EH (cell line): ENCODE data around the gene CDH5.

Source experiments
- DNase-seq: peaks from one replicate; pipeline ENCODE4 v3.0.0-alpha.2; 2015; ENCODE audit warnings: low read depth

CDH5 gene

DNA sequence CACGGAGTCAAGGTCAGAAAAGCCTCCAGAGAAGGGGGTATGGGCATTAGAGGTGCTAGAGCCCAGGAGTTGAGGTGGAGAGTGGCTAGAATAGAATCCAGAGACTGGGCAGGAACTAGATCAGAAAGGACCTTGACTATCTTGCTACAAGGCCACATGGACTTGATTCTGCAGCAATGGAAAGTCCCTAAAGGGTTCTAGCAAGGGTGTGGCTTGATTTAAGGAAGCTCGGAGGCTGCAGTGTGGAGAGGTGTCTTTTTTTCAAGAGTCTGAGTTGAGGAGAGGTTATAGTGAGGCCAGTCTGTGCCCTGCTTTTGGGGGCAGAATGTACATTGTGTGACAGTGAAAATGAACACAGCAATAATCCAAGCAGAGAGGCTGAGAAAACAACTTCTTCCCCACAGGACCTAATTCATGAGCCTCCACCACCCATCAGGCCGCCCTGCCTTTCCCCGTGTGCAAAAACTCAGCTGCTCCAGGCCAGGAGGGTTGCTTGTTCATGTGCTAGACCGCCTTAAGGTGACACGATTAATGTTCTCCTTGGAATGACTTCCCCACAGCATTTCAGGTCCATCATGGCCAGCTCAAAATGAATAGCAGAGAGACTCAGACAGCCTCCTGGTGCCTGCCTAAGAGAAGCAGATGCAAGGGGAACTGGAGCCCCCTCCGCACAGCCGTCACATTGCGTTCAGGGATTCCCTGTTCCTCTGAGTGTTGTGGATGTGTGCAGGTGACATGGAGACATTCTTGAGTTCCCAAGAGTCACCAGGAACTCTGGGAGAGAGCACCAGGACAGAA is 51.9 kb downstream of the CDH5 start:
- no peak for DNase-seq

DNA sequence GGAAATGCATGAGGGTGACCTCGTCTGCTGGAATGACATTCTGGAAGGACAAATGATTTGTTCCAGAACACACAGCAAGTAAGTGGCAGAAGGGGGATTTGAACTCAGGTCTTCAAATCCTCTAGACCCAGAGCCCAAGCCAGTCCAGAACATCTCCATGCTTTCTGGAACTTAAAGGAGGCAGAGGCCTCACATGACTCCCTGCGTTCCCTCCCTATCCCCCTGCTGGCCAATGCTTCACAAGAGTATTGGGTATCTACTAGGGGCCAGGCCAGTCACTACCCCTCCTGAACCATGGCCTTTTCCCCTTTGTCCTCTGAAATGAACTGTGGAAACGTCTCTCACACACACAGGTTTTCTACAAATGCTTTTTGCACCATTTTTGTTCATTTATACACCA is 53.0 kb downstream of the CDH5 start:
- DNase-seq = no peak

DNA sequence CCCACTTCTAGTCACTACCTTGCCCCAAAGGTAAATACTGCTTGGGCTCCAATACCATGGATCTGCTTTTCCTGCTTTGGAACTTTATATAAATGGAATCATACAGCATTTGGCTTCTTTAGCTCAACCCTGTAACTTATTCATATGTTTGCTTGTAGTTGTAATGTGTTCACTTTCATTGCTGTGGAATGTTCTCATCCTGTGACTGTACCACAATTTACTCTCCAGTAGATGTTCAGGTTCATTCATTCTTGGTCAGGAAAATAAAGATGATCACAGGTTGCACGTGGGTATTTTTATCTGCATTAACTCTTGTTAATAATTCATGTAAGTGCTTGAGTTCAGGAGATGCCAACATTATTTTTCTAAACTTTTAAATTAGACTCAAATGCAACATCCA is 53.9 kb downstream of the CDH5 start:
- DNase-seq = no peak

DNA sequence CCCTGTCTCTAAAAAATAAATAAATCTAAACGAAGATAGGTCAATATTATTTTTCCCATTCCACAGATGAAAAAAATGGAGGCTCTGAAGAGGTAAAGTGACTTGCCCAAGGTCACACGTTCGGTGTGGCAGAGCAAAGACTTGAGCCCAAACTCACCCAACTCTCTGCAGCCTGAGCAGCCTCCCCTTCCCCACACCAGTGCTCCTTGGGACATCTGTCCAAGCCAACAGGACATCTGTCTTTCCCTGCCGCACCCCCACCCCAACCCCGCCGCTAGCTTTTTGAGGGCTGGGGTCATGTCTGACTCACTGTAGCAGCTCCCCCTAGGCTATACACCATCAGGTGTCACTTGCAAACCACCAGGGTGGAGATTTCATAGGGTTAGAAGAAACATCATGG is 55.4 kb downstream of the CDH5 start:
- DNase-seq = no peak

DNA sequence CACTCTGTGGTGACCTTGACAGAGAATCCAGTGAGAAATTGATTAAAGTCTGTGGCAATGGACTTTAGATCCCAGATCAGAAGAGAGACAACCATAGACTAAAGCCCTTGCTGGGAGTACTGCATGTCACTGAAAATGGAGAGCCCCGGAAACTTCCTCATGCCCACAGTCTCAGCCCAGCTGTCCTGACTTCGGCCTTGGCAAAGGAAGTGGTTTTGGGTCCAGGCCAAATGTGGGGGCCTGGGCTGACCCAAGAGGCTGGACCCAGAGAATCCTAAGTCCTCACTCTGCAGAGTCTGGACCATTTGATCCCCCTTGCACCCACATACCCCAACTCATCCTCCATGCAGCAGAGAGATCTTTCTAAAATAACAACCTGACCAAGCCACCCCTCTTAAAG is 55.9 kb downstream of the CDH5 start:
- DNase-seq = no peak

DNA sequence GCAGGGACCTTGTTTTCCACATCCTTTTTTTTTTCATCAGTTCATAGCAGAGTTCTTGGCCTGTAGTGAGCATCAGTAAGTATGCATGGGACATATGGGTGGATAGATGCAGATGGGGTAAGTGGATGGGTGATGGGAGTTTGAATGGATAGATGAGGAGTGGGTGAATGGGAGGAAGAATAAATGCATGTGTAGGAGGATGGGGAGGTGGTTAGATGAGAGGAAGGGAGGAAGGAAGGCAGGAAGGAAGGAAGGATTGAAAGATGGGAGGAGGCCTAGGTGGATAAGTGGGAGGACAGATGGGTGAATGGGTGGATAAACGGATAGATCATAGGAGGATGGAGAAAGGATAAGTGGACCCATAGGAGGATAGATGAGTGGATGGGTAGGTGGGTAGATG is 56.7 kb downstream of the CDH5 start:
- DNase-seq = no peak

DNA sequence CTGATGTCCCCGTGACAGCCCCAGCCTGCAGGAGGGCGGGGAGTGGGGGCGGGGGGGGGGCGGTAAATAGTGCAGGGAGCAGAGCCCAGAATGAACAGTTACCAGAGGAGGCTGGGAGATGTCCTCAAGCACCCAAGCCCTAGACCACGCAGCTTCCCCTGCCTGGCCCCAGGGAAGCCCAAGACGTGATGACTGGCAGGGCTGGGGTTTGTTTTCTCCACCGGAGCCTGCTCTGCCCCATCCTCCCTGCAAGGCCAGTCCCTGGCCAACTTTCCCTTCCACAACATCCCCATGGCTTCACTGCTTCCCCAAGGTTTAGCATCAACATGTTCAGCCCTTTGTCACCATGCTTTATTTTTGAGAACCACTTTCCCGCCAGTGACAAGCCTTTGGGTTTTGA is 59.2 kb downstream of the CDH5 start:
- DNase-seq = no peak

DNA sequence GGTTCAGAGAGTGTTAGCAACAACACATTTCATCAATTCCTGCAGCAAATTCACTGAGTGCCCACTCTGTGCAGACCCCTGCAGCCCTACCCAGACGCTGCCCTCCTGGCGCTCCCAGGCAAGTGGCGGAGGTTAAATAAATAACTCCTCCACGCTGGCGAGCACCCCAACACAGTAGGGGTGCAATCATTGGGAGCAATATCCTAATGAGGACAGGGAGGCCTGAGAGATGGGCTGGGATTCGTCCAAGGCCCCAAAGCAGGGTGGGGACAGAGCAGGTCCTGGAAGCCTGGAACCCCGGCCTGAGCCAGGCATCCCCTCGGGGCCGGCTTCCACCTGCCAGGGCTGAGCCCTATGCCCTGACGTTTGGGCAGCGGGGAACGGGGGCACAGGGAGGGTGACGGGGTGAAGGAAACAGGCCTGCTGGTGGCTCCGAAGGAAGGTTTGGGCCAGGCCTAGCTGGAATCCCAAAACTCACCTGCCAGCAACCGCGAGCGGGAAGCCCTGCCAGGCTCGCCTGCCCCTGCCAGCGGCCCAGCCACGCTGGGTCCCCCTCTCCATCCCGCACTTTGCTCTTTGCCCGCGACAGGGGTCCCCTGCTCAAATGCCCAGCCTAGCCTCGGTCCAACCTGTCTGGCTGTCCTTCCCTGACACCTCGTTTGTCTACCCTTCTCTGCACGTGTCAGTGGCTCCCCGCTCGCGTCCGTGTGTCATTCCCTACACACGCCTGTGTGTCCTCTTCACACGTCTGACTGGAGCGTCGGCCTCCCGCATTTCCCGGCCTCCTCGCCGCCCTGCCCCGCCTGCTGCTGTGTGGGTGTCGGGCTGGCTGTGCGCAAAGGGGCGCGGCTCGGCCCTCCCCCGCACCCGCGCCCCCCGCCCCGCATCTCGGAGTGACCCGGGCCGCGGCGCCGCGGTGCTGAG is 59.9 kb downstream of the CDH5 start:
- peak; percentile 18 for DNase-seq

DNA sequence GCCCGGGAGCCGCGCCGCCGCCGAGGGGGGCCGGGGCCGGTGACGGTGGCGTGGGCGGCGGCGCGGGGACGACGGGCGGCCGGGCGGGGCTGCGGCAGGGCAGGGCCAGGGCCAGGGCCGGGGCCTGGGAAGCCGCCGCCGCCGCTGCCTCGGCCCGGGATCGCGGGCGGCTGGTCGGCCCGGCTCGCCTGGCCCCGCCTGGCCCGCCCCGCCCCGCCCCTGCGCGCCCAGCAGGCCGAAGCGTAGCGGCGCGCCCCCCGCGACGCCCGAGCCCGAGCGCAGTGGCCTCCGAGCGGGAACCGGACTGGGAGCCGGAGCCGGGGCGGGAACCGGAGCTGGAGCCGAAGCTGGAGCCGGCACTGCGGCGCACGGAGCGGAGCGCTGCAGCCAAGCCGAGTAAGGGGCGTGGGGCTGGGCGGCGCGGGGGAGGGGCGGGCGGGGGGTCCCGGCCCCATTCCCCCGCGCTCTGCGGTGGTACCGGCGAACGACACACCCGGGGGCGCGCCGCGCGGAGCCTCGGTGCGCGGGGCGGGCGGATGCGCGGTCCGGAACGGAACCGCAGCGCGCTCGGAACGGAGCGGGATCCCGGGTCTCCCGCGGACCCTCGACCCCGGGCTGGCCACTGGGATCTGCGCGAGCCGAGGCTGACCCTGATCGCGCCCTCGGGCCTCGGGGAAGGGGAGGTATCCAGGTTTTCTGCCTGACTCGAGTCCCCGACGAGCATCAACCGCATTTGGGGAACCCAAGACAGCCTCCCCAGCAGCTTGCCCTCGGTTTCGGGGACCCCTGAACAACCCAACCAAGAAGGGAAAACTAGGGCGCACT is 60.8 kb downstream of the CDH5 start, which contains the start of gene BEAN1:
Gene BEAN1, plus strand, starts transcription at position 260 of the 825 bp plus-strand sequence. CDS start 10,382 bp downstream, outside the sequence.
- DNase-seq = peak; percentile 37

DNA sequence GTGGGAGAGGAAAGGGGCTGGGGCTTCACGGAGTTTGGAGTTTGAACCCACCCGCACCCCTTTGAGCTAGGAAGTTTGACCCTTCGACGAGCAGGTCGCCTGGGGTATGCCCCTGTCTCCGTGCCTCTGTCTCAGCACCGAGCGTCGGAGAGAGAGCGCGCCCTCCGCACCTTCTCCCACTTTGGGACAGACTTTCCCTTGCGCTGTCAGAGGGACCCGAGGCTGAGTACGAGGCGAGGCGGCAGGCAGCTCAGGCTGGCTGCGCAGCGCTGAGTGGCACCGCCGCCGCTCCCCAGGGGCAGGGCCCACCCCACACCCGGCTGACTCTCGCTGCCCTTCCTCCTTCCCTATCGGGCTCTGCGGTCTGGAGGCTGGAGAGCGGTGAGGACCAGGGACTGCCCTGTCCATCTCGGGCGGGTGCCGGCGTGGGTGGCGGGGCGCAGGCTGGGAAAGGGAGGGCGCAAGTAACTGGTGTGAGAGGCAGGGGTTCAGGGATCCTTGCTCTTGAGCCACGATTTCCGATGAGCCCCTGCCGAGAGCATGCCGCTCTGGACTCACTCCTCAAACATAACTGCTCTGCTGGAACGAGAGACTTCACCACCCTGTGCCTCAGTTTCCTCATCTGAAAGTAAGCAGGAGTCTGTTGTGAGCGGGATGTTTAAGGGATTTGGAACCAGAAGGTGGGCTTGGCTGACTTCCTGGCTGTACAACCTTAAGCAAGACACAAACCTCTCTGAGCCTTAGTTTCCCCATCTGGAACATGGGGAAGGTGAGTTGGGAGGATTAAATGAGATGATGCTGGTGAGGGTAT is 61.6 kb downstream of the CDH5 start:
- peak; percentile 14 for DNase-seq

DNA sequence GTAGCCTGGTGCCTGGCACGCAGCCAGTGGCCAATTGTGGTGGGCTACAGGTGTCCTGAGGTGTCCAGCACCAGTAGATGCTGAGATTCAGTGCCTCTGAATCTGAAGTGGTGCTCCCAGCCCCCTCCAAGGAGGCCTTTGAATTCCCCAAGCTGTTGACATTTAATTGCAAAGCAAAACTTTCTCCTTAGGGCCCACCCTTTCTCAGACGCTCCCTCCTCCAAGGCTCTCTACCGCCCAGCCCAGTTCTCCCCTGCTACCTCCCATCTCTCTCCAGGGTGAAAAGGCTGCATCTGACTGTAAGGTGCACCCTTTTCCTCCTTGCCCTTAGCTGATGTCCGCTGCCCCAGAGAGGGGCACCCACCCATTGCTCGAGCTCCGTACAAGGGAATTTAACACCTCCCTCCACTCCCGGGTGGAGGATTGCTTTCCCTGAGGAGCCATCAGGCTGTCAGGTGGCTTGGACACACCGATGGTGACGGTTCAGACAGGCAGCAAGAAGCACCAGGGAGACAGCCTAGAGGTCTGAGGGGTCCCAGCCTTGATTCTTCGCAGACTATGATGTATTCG is 62.3 kb downstream of the CDH5 start:
- no peak for DNase-seq

DNA sequence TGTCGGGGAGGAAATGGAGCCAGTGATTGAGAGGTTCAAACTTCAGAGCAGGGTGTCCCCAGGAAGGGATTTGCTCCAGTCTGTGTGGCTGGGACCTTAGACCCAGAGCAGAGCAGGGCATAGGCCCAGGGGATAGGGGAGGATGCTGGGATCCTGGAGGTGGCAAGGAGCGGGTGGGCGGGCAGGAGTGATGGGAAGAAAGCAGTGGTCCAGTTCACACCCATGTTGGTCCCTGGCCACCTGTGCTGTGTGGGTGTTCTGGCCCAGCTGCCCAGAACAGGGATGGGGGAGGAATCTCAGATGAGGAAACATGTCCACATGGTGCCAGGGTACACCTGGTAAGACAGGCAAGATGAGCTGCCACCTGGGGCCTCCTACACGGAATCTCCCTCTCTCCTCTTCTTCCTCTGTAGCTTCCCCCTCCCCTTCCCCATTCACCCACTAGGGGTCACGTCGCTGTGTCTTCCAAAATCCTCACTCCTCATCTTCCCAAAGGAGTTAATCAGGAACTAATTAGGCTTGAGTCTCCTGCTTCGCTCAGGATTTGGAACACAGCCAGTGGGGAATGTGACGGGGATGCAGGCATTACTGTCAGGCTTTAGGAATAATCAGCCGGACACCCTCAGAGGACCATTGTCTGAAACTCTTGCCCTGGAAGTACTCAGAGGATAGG is 62.9 kb downstream of the CDH5 start:
- DNase-seq = no peak

DNA sequence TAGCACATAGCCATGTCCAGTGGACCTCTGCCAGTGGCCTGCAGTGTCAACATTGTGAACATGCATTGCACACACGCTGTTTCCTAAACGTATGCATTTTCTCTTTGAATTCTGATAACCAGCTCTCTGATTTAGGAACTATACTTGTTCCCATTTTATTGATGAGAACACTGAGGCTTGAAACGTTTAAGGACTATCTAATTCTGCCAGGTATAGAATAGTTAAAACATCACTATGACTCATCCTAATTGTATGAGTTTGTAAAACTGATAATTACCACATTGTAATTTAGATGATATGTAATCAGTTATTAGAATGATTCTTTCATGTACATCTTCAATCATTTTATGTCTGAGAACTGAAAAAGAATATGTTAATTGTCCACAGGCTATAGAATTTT is 63.7 kb downstream of the CDH5 start:
- DNase-seq = no peak

DNA sequence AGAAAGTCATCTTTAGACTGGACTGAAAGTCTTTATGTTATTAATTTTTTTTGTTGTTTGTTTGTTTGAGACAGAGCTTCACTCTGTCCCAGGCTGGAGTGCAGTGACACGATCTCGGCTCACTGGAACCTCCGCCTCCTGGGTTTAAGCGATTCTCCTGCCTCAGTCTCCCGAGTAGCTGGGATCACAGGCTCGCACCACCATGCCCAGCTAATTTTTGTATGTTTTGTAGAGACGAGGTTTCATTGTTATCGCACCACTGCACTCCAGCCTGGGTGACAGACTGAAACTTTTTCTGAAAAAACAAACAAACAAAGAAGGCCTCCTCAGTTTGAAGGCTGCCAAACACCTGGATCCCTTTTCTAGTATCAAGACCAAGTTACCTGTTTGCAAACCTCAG is 65.3 kb downstream of the CDH5 start:
- no peak for DNase-seq

DNA sequence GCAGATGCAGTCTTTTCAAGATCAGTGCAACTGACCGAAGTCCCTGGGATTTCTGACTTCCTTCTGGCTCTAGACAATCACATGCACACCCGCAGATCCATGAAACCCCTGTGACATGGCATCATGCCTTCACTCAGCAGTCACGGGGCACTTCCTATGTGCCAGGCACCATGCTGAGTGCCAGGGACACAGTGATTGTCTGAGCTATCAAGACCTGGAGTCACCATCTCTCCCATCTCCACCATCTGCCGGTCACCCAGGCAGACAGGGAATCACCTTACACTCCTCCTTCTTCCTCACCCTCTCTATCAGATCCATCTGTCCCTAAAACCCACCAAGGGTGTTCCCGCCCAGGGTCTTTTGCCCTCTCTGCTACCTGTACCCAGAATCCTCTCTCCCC is 65.9 kb downstream of the CDH5 start:
- DNase-seq = no peak

DNA sequence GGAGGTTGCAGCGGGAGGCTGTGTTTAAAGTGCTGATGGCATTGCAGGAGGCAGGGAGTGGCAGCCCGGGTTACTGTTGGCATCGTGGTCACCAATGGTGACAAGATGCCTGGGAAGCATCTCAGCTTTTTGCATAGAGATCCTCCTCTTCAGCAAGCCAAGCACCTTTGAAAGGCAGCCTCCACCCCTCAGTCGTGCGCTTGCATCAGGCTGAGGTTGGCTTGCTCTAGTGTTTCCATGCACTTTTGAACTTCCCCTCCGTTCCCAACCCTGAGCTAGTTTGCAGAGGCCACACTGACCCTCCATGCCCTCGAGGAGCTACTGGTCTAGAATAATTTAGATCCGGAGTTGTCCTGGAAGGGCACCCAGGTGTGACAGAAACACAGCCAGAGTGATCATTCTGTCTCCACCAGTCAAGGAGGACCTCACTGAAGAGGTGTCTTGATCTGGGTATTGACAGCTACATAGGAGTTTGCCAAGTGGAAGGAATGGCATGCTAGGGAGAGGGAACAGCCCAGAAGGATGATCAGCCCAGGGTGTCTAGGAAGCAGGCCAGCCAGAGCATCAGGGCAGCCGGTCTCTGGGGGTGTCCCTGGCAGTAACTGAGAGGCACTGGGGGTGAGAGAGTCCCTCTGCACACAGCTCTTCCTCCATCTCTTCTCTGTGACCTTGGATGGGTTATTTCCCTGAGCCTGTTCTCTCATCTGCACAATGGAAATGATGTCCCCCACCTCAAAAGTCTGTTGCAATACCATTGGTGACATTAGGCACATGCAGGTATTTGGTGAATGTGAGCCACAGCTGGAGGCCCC is 68.3 kb downstream of the CDH5 start:
- no peak for DNase-seq

DNA sequence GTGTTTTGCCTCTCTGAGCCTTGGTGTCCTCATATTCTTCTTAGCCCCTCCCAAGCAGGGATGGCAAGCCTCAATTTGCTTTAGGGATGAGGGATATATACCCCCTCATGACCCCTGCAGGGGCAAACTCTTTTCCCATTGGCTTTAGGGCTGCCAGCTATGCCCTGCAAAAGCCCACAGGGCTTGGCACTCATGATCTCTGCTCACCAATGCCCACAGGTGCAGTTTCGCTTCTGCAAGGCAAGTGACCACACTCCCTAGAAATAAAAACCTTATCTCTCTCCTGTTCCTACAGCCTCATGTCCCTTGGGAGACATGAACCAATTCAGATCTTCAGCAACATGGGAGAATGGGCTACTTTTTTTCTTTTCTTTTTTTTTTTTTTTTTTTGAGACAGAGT is 69.4 kb downstream of the CDH5 start:
- no peak for DNase-seq

DNA sequence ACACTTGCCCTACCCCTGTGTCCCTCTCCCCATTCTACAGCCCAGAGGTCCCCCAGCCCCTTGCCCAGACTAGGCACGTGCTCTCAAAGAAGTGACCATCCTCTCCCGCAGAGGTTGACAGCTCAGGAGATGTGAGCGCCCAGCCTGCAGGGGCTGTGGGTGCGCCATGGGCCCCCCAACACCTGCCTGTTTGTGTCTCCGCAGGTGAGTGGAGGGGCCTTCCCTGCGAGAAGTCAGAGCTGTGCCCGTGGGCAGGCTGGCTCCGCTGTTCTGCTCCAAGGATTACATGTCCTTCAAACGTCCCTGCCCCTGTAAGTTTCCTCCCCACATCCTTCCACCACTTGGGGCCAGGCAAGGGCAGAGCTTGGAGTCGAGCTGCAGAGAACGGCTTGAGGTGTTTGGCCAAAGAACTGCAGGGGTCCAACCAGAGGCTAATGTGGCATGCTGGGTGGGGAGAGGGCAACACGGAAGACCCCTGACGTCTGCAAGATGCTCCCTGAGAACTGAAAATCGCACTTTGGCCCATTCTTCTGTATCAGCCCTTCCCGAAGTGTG is 71.0 kb downstream of the CDH5 start:
- DNase-seq = no peak

DNA sequence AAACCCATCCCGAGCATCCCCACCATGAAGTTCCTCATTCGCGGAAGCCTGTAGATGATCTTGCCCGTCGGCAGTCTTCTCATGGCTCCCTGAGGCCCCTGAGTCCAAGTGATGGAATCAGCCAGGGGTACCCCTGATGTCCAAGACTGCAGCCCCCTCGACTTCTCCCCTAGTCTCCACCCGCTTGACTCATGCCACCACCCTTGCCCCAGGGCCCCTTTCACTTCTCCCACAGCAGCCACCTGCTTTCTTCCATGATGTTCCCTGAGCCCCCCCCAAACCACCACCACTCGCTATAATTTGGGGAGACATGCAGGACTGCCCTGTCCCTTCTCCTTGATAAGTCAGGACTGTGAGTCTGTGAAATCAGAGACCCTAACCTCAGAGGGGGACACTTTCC is 72.0 kb downstream of the CDH5 start:
- DNase-seq = no peak
